Measurements from ENCODE around the gene MYOG. TPM values are rescaled to one million over a fixed set of nuclear protein-coding genes. Genes with fewer than 3 reads are reported as not detected.

Gene MYOG
- total RNA-seq, 1 experiment from 2014 or later: not detected

DNA sequence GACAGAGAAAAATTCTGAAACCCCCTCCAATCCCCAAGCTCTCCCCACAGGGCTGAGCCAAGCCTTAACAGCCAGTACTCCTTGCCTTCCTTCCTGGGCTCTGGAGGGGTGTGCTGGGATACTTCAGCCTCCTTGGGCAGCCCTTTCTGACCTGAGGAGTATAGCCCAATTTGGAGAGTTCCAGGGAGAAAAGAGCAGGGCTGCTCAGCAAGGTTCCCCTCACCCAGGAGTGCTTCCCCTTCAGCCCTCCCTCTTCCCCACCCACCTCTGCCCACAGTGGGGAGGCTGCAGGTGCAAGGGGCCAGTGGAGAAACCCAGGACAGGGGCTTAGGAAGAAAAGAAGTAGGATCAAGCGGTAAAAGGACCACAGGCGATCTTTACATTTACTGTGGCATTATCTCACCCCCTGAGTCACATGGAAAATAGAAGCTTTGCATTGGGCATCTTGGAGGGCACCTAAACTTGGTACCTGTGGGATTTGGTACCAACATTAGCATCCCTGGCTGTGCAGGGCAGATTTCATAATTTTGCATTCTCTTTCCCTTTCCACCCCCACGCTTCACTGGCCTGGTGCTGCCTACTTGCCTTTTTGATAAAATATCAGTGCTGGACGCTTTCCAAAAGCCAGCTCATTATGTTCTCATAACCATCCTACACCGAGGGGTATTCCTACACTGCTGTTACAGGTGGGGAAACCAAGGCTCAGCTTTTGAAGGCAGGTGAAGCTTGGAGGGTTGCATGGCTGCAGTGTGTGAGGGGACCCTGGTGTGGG lies 38.9 kb upstream of the MYOG start:
- H3K4me1 ChIP-seq (ENCODE audit: insufficient read depth, low read length): peaks cover 2% of the 10 kb centered on the region; the same call in 1 of the 2 replicates
- H3K27me3 Mint-ChIP-seq (ENCODE audit: low read depth): peaks cover 68% of the 10 kb centered on the region

More for the DNA sequence above, 38.9 kb upstream of the MYOG start:
- H4K8ac ChIP-seq (replicated peaks; ENCODE audit: insufficient read length, low read depth, low read length): no peak overlapping the region
- H3T11ph ChIP-seq (ENCODE audit: low read length): no peak overlapping the region
- H3K79me1 ChIP-seq (ENCODE audit: insufficient read depth, low read depth, low read length, poor library complexity, severe bottlenecking): no peaks in the 10 kb centered on the region
- no peak overlapping the region for H2BK120ac ChIP-seq (ENCODE audit: low read depth, low read length, poor library complexity, severe bottlenecking)
- peaks cover 7% of the 10 kb centered on the region for H3K23me2 ChIP-seq (ENCODE audit: insufficient read length, low read depth, low read length, poor library complexity, severe bottlenecking)
- DNase-seq: peak; percentile 15
- no peak overlapping the region for H2BK20ac ChIP-seq (ENCODE audit: low read depth, low read length, poor library complexity, severe bottlenecking)
- H2BK5ac ChIP-seq (ENCODE audit: insufficient read length, low read length): no peak overlapping the region
- no peak overlapping the region for H2AK5ac ChIP-seq (ENCODE audit: insufficient read length, low read length)
- Mint-ChIP-seq H3K4me1 (peaks cover 22 to 50% of the 10 kb centered on the region in 2 experiments), H3K9me3 (no peaks in the 10 kb centered on the region; a peak in 1 of 5 replicates), H3K4me3 (no peak overlapping the region), H3K27ac (no peak overlapping the region), H3K36me3 (ENCODE audit: insufficient read depth in 1 of 3, low read depth in 3 of 3) (no peaks in the 10 kb centered on the region)
- no peaks in the 10 kb centered on the region for H4K20me1 ChIP-seq (ENCODE audit: control insufficient read depth, insufficient read depth, insufficient read length)
- H3K14ac ChIP-seq (ENCODE audit: insufficient read depth, low read length): no peak overlapping the region; the same call in 1 of the 2 replicates
- WGBS (ENCODE audit: extremely low coverage, insufficient read length, low lambda C conversion rate): no CpG with 5 or more reads among the region's 5 CpGs
- no peak overlapping the region for H4K91ac ChIP-seq (ENCODE audit: insufficient read length, low read depth, low read length)
- H3K79me2 ChIP-seq (ENCODE audit: insufficient read depth, low read length): no peaks in the 10 kb centered on the region
- H3K9me3 ChIP-seq (ENCODE audit: control insufficient read depth, low read depth, low read length): no peaks in the 10 kb centered on the region
- no peak overlapping the region for H3K18ac ChIP-seq (ENCODE audit: insufficient read length, low read depth, low read length)
- no peak overlapping the region for H2BK12ac ChIP-seq (ENCODE audit: insufficient read length, low read depth, low read length)
- TF ChIP-seq, protein P1, sequence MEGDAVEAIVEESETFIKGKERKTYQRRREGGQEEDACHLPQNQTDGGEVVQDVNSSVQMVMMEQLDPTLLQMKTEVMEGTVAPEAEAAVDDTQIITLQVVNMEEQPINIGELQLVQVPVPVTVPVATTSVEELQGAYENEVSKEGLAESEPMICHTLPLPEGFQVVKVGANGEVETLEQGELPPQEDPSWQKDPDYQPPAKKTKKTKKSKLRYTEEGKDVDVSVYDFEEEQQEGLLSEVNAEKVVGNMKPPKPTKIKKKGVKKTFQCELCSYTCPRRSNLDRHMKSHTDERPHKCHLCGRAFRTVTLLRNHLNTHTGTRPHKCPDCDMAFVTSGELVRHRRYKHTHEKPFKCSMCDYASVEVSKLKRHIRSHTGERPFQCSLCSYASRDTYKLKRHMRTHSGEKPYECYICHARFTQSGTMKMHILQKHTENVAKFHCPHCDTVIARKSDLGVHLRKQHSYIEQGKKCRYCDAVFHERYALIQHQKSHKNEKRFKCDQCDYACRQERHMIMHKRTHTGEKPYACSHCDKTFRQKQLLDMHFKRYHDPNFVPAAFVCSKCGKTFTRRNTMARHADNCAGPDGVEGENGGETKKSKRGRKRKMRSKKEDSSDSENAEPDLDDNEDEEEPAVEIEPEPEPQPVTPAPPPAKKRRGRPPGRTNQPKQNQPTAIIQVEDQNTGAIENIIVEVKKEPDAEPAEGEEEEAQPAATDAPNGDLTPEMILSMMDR (conservative IDR thresholded peaks at IDR 0.05): no peak
- H4K5ac ChIP-seq (ENCODE audit: insufficient read length, low read depth, low read length): no peak overlapping the region
- no peak overlapping the region for H3K56ac ChIP-seq (ENCODE audit: insufficient read length, low read depth, low read length)
- no peak overlapping the region for H2BK15ac ChIP-seq (ENCODE audit: low read depth, low read length)
- H3K27me3 ChIP-seq (ENCODE audit: insufficient read depth, low read length): no peaks in the 10 kb centered on the region; the same call in 1 of the 2 replicates
- H3K23ac ChIP-seq (ENCODE audit: insufficient read length, low read depth, low read length): no peak overlapping the region
- H3K9ac ChIP-seq (ENCODE audit: extremely low read depth, insufficient read length, low read length): no peak overlapping the region
- no peak overlapping the region for H3K27ac ChIP-seq (ENCODE audit: insufficient read length, low read depth, low read length)
- no peak overlapping the region for H3K4me2 ChIP-seq (ENCODE audit: insufficient read depth, insufficient read length, low read length)
- H2AFZ ChIP-seq (ENCODE audit: low read length): no peak overlapping the region
- no peak overlapping the region for H3K4ac ChIP-seq (ENCODE audit: low read depth, low read length)
